K562 (cell line): ENCODE data around the gene LRRIQ1. TPM values are rescaled to one million over a fixed set of nuclear protein-coding genes. Genes with fewer than 3 reads are reported as not detected.
A peak's percentile ranks its signal among the peaks of the same experiment; 100 is the strongest.

ENCODE experiments used
- ATAC-seq: fragments of 200-7000 bp; cut with Tn5 transposase; 3 replicates; pipeline ENCODE4 v1.9.1; 2020; ENCODE audit warnings: moderate library complexity
- BruUV-seq: library from RNA; stranded (reverse); fragments of 400-500 nt; replicated peaks from 2 replicates; lab custom pipeline; 2021; lab: Mats Ljungman, UMichigan
- CTCF ChIA-PET: fragments of 300-600 bp; formaldehyde crosslinking; extraction: SDS; loops from one replicate; lab custom pipeline; 2021; ENCODE audit warnings: low intra/inter-chr PET ratio; lab: Yijun Ruan, JAX
- POLR2A ChIA-PET: fragments of 300-600, 350-650 bp; sonication (Branson Sonifier 250); formaldehyde crosslinking; extraction: SDS; loops from one replicate; lab custom pipeline; 2021; ENCODE audit warnings: antibody characterized with exemption, inconsistent platforms; lab: Yijun Ruan, JAX
- DNase-seq, 4 experiments: peaks; one replicate each; pipeline versions ENCODE4 v3.0.0 to v3.0.0-alpha.2; 2011 to 2018; ENCODE audit warnings: low spot score in 3 of 4, mixed read lengths in 3 of 4; ENCODE audit errors: extremely low read depth in 1 of 4
- FAIRE-seq: peaks from 2 replicates; lab custom pipeline; 2011; peaks lifted over from hg19 to GRCh38; lab: Jason Lieb, UNC
- H2AFZ ChIP-seq: 2 replicates; pipeline ENCODE4 v1.6.0; 2011; ENCODE audit warnings: low read depth, low read length, control low read depth, inconsistent platforms
- H3K27ac ChIP-seq: fragments of 200-600 bp; 3 replicates; pipeline ENCODE4 v1.8.0; 2011; ENCODE audit warnings: low read depth, mild to moderate bottlenecking, control low read depth, inconsistent platforms, low read length, moderate library complexity, mixed read lengths; ENCODE audit errors: extremely low read depth
- H3K27me3 ChIP-seq, 2 experiments: fragments of 300-600 bp in 1 of 2; 2 replicates in 1 of 2; 3 replicates in 1 of 2; pipeline versions ENCODE4 v1.6.0 to v1.8.0; 2011; ENCODE audit warnings: inconsistent platforms in 2 of 2, low read length in 2 of 2, mild to moderate bottlenecking in 1 of 2, mixed read lengths in 1 of 2, moderate library complexity in 1 of 2; ENCODE audit not compliant: control insufficient read depth in 2 of 2, insufficient read depth in 2 of 2
- H3K36me3 ChIP-seq: fragments of 300-600 bp; 3 replicates; pipeline ENCODE4 v1.8.0; 2011; ENCODE audit warnings: mild to moderate bottlenecking, low read length, inconsistent platforms; ENCODE audit not compliant: control insufficient read depth, insufficient read depth
- H3K4me1 ChIP-seq, 2 experiments: fragments of 200-600 bp in 1 of 2; replicated peaks in 1 of 2; 2 replicates in 1 of 2; 3 replicates in 1 of 2; pipeline versions ENCODE4 v1.5.1 to v1.8.0; 2011; ENCODE audit warnings: inconsistent platforms in 2 of 2, low read length in 2 of 2, mild to moderate bottlenecking in 1 of 2, mixed read lengths in 1 of 2, moderate library complexity in 1 of 2; ENCODE audit not compliant: control insufficient read depth in 2 of 2, insufficient read depth in 2 of 2
- H3K4me2 ChIP-seq: 2 replicates; pipeline ENCODE4 v1.6.1; 2011; ENCODE audit warnings: low read length, control low read depth, inconsistent platforms, mixed read lengths; ENCODE audit not compliant: insufficient read depth
- H3K4me3 ChIP-seq: fragments of 200-600 bp; sonication (generic), shearing (Covaris generic); 2 replicates; pipeline ENCODE4 v1.5.1; 2016; ENCODE audit warnings: control low read depth, inconsistent platforms
- H3K79me2 ChIP-seq: fragments of 200-600 bp; 3 replicates; pipeline ENCODE4 v1.8.0; 2011; ENCODE audit warnings: low read length, inconsistent platforms; ENCODE audit not compliant: control insufficient read depth, insufficient read depth
- H3K9ac ChIP-seq, 2 experiments: 2 replicates each; pipeline versions ENCODE4 v1.6.0 to v1.6.1; 2011; ENCODE audit warnings: low read depth in 2 of 2, low read length in 2 of 2, control low read depth in 1 of 2, inconsistent platforms in 1 of 2, mild to moderate bottlenecking in 1 of 2, mixed read lengths in 1 of 2; ENCODE audit not compliant: insufficient read depth in 1 of 2
- H3K9me1 ChIP-seq: one replicate; pipeline ENCODE4 v1.6.0; 2011; ENCODE audit warnings: inconsistent platforms, mild to moderate bottlenecking, low read length, moderate library complexity; ENCODE audit not compliant: control insufficient read depth, insufficient read depth
- H3K9me3 ChIP-seq: replicated peaks from 2 replicates; pipeline ENCODE4 v1.5.1; 2011; ENCODE audit warnings: low read depth, low read length, inconsistent platforms; ENCODE audit not compliant: control insufficient read depth, insufficient read depth
- H4K20me1 ChIP-seq: replicated peaks from 2 replicates; pipeline ENCODE4 v1.6.1; 2011; ENCODE audit warnings: low read length, inconsistent platforms, mixed read lengths; ENCODE audit not compliant: control insufficient read depth, insufficient read depth
- CLOCK ChIP-seq: fragments of 250-450 bp; sonication (Bioruptor Pico); IDR thresholded peaks from 2 replicates; pipeline ENCODE4 v1.4.0; 2020; ENCODE audit warnings: mild to moderate bottlenecking, moderate library complexity, borderline replicate concordance
- COPS2 ChIP-seq: fragments of 450-650 bp; conservative IDR thresholded peaks from 2 replicates; pipeline ENCODE4 v1.6.1; 2016; ENCODE audit warnings: mild to moderate bottlenecking, moderate library complexity
- CREBBP ChIP-seq: IDR thresholded peaks from one replicate; pipeline ENCODE4 v1.6.1; 2012; ENCODE audit warnings: low read depth, mild to moderate bottlenecking, control low read depth, inconsistent platforms, low read length
- CTCF ChIP-seq, 3 experiments: IDR thresholded peaks in 2 of 3; conservative IDR thresholded peaks in 1 of 3; 2 replicates each; pipeline ENCODE4 v1.5.1; 2011 to 2012; ENCODE audit warnings: low read length in 3 of 3, mild to moderate bottlenecking in 3 of 3, control low read depth in 2 of 3, improper control_type of control experiment in 1 of 3, inconsistent platforms in 1 of 3, low read depth in 1 of 3, mixed read lengths in 1 of 3, moderate library complexity in 1 of 3; ENCODE audit not compliant: insufficient read depth in 2 of 3
- DLX4 ChIP-seq: fragments of 250-450 bp; sonication (Bioruptor Pico); IDR thresholded peaks from 2 replicates; pipeline ENCODE4 v1.6.1; 2021; ENCODE audit warnings: mild to moderate bottlenecking
- GATAD2B ChIP-seq: fragments of 450-650 bp; IDR thresholded peaks from 2 replicates; pipeline ENCODE4 v1.6.1; 2017; ENCODE audit warnings: mild to moderate bottlenecking, borderline replicate concordance
- HLTF ChIP-seq: fragments of 450-650 bp; IDR thresholded peaks from 2 replicates; pipeline ENCODE4 v1.6.1; 2016
- KDM1A ChIP-seq, 2 experiments: fragments of 450-650 bp; IDR thresholded peaks; 2 replicates each; pipeline ENCODE4 v1.6.1; 2016; ENCODE audit warnings: mild to moderate bottlenecking in 2 of 2
- KDM2B ChIP-seq: fragments of 250-450 bp; sonication (Bioruptor Pico); IDR thresholded peaks from 2 replicates; pipeline ENCODE4 v1.8.0; 2021; ENCODE audit warnings: mild to moderate bottlenecking, moderate library complexity
- MBD2 ChIP-seq: sonication (generic); IDR thresholded peaks from 2 replicates; pipeline ENCODE4 v1.6.1; 2016; ENCODE audit warnings: low read depth, borderline replicate concordance
- NFXL1 ChIP-seq: fragments of 450-650 bp; formaldehyde crosslinking; IDR thresholded peaks from 2 replicates; pipeline ENCODE4 v1.4.0; 2021; ENCODE audit warnings: mild to moderate bottlenecking
- PHB ChIP-seq: fragments of 250-450 bp; sonication (Bioruptor Pico); IDR thresholded peaks from 2 replicates; pipeline ENCODE4 v1.5.0; 2021
- PHF21A ChIP-seq: fragments of 450-650 bp; IDR thresholded peaks from 2 replicates; pipeline ENCODE4 v1.6.1; 2017; ENCODE audit warnings: low read depth, borderline replicate concordance
- RHOXF2B ChIP-seq: fragments of 250-450 bp; sonication (Bioruptor Pico); conservative IDR thresholded peaks from 2 replicates; pipeline ENCODE4 v1.5.1; 2021
- SMARCA5 ChIP-seq: fragments of 450-650 bp; IDR thresholded peaks from 2 replicates; pipeline ENCODE4 v1.6.1; 2016
- SNIP1 ChIP-seq: fragments of 450-650 bp; IDR thresholded peaks from 2 replicates; pipeline ENCODE4 v1.7.1; 2017; ENCODE audit warnings: low read depth, mild to moderate bottlenecking
- U2AF2 ChIP-seq: fragments of 200-400 bp; formaldehyde crosslinking; optimal IDR thresholded peaks from 2 replicates; pipeline ENCODE3; 2017; ENCODE audit warnings: low read depth, mild to moderate bottlenecking, low read length
- ZNF384 ChIP-seq: IDR thresholded peaks from 2 replicates; pipeline ENCODE4 v1.6.1; 2012; ENCODE audit warnings: low read depth, low read length, improper control_type of control experiment
- ZNF583 ChIP-seq: fragments of 250-450 bp; sonication (Bioruptor Pico); IDR thresholded peaks from 2 replicates; pipeline ENCODE4 v1.4.0; 2020
- WGBS: fragments of 100-300 bp; shearing (Covaris generic); methylation state at CpG from one replicate; pipeline ENCODE4 v1.1.6; 2016; ENCODE audit warnings: low coverage, mixed read lengths; ENCODE audit not compliant: insufficient coverage; ENCODE audit errors: missing lambda C conversion rate; 5-methylcytosine and 5-hydroxymethylcytosine counted together
- in situ Hi-C: fragments of 300-500 bp; cut with MboI; formaldehyde crosslinking; loops from 4 replicates; pipeline ENCODE4 v1.15.0; 2018; ENCODE audit warnings: inconsistent platforms, mixed read lengths
- intact Hi-C: fragments of 100-400 bp; cut with micrococcal nuclease; formaldehyde crosslinking; loops from 2 replicates; pipeline ENCODE4 v1.14.2; 2022
- polyA plus RNA-seq, 8 experiments: library from polyadenylated mRNA; depleted of rRNA in 4 of 8; stranded (reverse) in 5 of 8; unstranded in 3 of 8; fragments of >200 nt; fragmentation: Nextera tagmentation in 2 of 8; fragmentation: Illumina TruSeq in 1 of 8; extraction: Ambion mirVana in 2 of 8; extraction: Trizol in 1 of 8; gene quantifications; 2 replicates each; pipeline versions ENCODE4 v1.2.1 to v1.2.3, GENCODE V29; 2011 to 2014; ENCODE audit warnings: inconsistent platforms in 1 of 8, missing spikeins in 1 of 8
- total RNA-seq, 7 experiments: library from RNA; depleted of rRNA in 6 of 7; stranded (reverse); fragments of >200 nt in 6 of 7; fragmentation: Illumina TruSeq in 2 of 7; extraction: Trizol in 2 of 7; gene quantifications; 2 replicates each; pipeline versions ENCODE4 v1.2.1 to v1.2.3, GENCODE V29; 2011 to 2021; ENCODE audit warnings: low replicate concordance in 1 of 7

Gene LRRIQ1
- total and polyA plus RNA-seq, 9 of the 15 experiments (the other 6 are each of a cell fraction or from before 2014, with no cell fraction given): not detected

GRCh38 chr12:85076688-85077430 is 40.7 kb downstream of the LRRIQ1 start (continued):
- TF ChIP-seq CTCF (IDR thresholded peaks at IDR 0.05 in 2 of 3, conservative IDR thresholded peaks at IDR 0.05 in 1 of 3; ENCODE audit: insufficient read depth in 2 of 3, low read depth in 1 of 3, low read length in 3 of 3) (peak in 2 of 3 experiments; percentile 9 to 30; a peak in 2 of 6 replicates), CLOCK (no peak), PHB (CRISPR knock-in tag) (no peak), DLX4 (no peak)

GRCh38 chr12:85085066-85085465 is 48.9 kb downstream of the LRRIQ1 start:
- POLR2A ChIA-PET: no interaction called here
- BruUV-seq: no TSS peak
- in situ Hi-C loops (no loop called here), intact Hi-C loops (no loop called here)
- no peaks in the 10 kb centered on the region for H4K20me1 ChIP-seq
- H3K4me2 ChIP-seq: no peak overlapping the region
- no peak for DNase-seq
- H3K36me3 ChIP-seq: no peaks in the 10 kb centered on the region
- H3K4me3 ChIP-seq: no peak overlapping the region
- no peaks in the 10 kb centered on the region for H3K27me3 ChIP-seq
- 1% methylated on average over 5 of the region's 5 CpGs for WGBS
- no peaks in the 10 kb centered on the region for H3K79me2 ChIP-seq
- H2AFZ ChIP-seq: no peak overlapping the region
- H3K4me1 ChIP-seq: no peaks in the 10 kb centered on the region
- no peaks in the 10 kb centered on the region for H3K9me3 ChIP-seq
- no peak overlapping the region for H3K9ac ChIP-seq
- TF ChIP-seq HLTF (no peak), MBD2 (no peak), NFXL1 (CRISPR knock-in tag) (no peak), RHOXF2B (no peak), KDM2B (CRISPR knock-in tag) (no peak), ZNF384 (no peak), CREBBP (no peak), SMARCA5 (no peak), SNIP1 (no peak), ZNF583 (CRISPR knock-in tag) (no peak), COPS2 (no peak), U2AF2 (no peak), PHF21A (no peak), KDM1A (IDR thresholded peaks at IDR 0.05) (no peak), GATAD2B (no peak)
- H3K27ac ChIP-seq: no peak overlapping the region
- no peaks in the 10 kb centered on the region for H3K9me1 ChIP-seq
- no peak for ATAC-seq
- CTCF ChIA-PET: no interaction called here
- FAIRE-seq: no peak
